CD4-positive, alpha-beta T cell treated with Interleukin-6 for 4 hours (primary cell): ENCODE results near the gene TLK2.
"Not testable (repeated sequence)": the region's sequence is repeated elsewhere in the genome, so short reads cannot be mapped to it uniquely, and the experiment has no call there.

Source experiments
- DNase-seq: peaks from one replicate; pipeline ENCODE4 v3.0.0-alpha.2; 2020; ENCODE audit warnings: mixed read lengths

Gene TLK2

GRCh38 chr17:62490990-62491389 is 12.4 kb downstream of the TLK2 start:
- not testable (repeated sequence) for DNase-seq

- DNase-seq = not testable (repeated sequence)
Measured at GRCh38 chr17:62493049-62493655, 14.5 kb downstream of the TLK2 start.

GRCh38 chr17:62494073-62494472 is 15.4 kb downstream of the TLK2 start:
- DNase-seq = not testable (repeated sequence)

- DNase-seq = not testable (repeated sequence)
Measured at GRCh38 chr17:62496344-62496743, 17.7 kb downstream of the TLK2 start.

- not testable (repeated sequence) for DNase-seq
Measured at GRCh38 chr17:62498796-62499195, 20.2 kb downstream of the TLK2 start.

- DNase-seq = not testable (repeated sequence)
Measured at GRCh38 chr17:62500463-62500862, 21.8 kb downstream of the TLK2 start.

GRCh38 chr17:62504857-62505256 is 26.2 kb downstream of the TLK2 start:
- not testable (repeated sequence) for DNase-seq

GRCh38 chr17:62507191-62507836 is 28.7 kb downstream of the TLK2 start:
- not testable (repeated sequence) for DNase-seq

GRCh38 chr17:62510247-62510819 is 31.7 kb downstream of the TLK2 start:
- not testable (repeated sequence) for DNase-seq

GRCh38 chr17:62511014-62511413 is 32.4 kb downstream of the TLK2 start:
- not testable (repeated sequence) for DNase-seq

GRCh38 chr17:62516376-62516775 is 37.8 kb downstream of the TLK2 start:
- not testable (repeated sequence) for DNase-seq

- DNase-seq = not testable (repeated sequence)
Measured at GRCh38 chr17:62521295-62521694, 42.7 kb downstream of the TLK2 start.

GRCh38 chr17:62524077-62524476 is 45.5 kb downstream of the TLK2 start:
- not testable (repeated sequence) for DNase-seq

GRCh38 chr17:62525317-62525716 is 46.7 kb downstream of the TLK2 start:
- DNase-seq = not testable (repeated sequence)

- DNase-seq = not testable (repeated sequence)
Measured at GRCh38 chr17:62530936-62531335, 52.3 kb downstream of the TLK2 start.

GRCh38 chr17:62536557-62536956 is 57.9 kb downstream of the TLK2 start:
- not testable (repeated sequence) for DNase-seq

GRCh38 chr17:62541073-62541472 is 62.4 kb downstream of the TLK2 start:
- not testable (repeated sequence) for DNase-seq

- DNase-seq = not testable (repeated sequence)
Measured at GRCh38 chr17:62543278-62543775, 64.7 kb downstream of the TLK2 start.

- not testable (repeated sequence) for DNase-seq
Measured at GRCh38 chr17:62546066-62546465, 67.4 kb downstream of the TLK2 start.

GRCh38 chr17:62552851-62553659 is 74.4 kb downstream of the TLK2 start:
- not testable (repeated sequence) for DNase-seq

GRCh38 chr17:62557532-62557931 is 78.9 kb downstream of the TLK2 start:
- not testable (repeated sequence) for DNase-seq

GRCh38 chr17:62558941-62559340 is 80.3 kb downstream of the TLK2 start:
- not testable (repeated sequence) for DNase-seq

GRCh38 chr17:62560971-62561370 is 82.3 kb downstream of the TLK2 start:
- DNase-seq = not testable (repeated sequence)
